GM21619 (cell line): Measurements from ENCODE around the gene DNPEP.

Experiments used
- ATAC-seq: cut with Tn5 transposase; IDR thresholded peaks from one replicate; pipeline ENCODE4 v1.9.1; 2021; ENCODE audit not compliant: unreplicated experiment

Gene DNPEP

DNA sequence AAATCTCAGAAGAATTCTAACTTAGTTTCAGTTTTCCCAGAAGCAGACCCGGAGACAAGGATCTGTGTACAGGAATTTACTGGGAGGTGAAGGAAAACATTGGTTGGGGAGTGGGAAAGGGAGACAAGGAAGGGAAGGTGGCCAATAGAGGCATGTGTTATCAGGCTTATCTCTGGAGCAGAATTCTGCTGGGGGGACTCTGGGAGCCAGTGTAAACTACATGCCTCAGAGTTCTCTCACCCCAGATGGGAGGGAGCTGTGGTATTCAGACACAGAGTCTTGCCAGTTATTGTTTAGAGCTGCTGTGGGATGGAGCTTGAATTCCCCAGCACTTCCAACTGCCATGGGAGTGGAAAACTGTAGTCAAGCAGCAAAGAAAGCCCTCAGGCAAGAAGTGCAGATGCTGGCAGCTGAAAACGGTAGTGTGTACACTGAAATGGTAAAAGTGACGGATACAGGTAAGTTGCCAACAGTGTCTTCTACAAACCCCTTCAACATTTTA lies 19.0 kb downstream of the DNPEP start:
- no peak for ATAC-seq

DNA sequence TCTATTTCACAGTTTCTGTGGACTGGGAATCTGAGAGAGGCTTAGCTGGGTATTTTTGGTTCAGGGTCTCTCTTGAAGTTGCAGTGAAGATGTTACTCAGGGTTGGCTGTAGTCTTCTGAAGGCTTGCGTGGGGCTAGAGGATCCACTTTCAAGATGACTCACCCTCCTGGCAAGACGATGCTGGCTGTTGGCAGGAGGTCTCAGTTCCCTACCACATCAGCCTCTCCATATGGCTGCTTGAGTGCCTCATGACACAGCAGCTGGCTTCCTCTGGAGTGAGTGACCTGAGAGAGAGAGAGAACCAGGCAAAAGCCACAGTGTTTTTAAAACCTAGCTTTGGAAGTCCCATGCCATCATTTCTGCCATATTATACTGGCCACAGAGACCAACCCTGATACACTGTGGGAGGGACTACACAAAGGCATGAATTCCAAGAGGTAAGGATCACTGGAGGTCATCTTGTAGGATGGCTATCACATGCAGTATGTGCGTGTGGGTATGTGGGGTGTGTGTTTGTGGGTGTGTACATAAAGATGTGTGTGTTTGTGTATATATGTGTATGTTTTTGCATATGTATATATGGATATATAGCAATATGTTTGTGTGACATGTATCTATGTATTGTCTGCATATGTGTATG lies 25.1 kb downstream of the DNPEP start:
- peak; percentile 86 for ATAC-seq

DNA sequence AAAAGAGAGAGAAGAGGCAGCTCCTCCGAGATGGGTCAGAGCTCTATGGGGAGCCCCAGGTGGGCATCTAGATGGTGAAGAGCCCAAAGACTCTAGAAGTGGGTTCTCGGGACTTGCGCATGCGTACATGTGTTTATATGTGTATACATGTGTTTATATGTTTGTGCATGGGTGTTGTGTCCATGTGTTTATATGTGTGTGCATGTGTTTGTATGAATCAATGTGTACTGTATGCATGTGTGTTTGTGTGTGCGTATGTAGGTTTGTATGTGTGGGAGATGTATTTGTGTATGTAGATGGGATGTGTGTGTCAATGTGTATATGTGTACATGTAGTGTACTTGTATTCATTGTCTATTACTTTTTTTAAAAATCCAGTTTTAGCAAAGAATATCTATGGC lies 25.6 kb downstream of the DNPEP start:
- ATAC-seq: no peak

DNA sequence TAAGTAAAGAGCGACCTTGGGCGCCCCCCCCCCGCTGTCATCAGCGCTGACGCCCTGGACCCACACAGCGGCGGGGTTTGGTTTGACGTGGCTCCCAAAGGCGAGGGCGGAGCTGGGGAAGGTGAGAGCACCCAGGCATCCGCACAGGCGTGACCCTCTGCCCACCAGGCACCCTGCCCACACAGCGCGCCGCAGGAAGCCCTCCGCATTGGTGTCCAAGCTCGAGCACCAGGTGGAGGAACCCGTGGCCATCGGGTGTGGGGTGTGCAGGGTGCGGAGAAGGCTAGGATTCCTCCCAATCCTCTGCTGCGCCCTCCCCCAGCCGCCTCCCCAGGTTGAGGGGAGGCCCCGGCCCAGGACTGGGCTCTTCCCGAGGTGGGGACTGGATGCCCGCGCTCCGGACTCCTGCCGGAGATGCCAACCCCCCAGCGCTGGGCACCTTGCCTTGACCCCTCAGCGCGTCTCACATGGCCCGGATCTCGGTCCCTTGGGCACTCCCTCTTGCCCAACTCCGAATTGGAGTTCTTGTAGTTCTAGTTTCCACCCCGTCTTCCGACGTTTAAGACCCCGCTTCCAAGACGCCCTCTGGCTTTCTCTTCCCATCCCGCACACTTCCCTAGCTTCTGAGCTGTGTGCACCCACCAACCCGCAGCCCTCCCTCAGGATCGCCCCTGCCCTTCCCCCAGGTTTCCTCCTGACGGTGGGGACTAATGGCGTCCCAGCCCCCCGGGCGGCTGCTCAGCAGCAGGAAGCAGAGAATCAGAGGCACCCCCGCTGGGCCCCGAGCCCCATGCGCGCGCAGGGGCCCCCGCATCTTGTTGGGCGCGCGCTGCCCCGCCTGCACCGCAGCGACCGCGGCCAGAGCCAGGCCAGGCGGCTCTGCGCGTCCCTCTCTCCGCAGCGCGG lies 29.3 kb downstream of the DNPEP start:
- no peak for ATAC-seq

DNA sequence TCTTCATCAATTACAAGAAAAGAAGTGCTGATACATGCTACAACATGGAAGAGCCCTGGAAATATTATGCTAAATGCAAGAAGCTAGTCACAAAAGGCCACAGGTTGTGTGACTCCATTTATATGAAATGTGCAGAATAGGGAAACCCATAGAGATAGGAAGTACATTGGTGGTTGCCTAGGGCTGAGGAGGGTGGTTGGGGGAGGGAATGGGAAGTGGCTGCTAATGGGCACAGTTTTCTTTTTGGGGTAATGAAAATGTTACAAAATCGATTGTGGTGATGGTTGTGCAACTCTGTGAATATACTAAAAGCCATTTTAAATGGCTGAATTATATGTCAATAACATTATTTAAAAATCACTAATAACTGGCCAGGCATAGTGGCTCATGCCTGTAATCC lies 30.9 kb downstream of the DNPEP start:
- no peak for ATAC-seq

DNA sequence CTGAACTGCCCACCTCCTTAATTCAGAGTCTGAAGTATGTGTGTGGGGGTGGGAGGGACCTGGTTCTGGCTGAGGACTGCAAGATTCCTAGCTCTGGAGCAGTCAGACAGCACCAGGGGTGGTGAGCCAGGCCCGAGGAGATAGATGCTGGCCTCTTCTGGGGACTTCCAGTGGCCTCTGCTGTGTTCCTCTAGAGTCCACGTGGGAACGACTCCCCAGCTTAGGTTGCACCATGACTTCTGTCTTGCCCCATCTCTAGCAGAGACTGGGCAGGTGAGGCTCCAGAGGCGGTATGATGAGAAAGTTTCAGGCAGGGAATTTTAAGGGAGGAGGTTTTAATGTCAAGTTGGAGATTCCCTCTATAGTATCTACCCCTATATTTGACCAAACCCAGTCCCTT lies 33.1 kb downstream of the DNPEP start:
- ATAC-seq: no peak

DNA sequence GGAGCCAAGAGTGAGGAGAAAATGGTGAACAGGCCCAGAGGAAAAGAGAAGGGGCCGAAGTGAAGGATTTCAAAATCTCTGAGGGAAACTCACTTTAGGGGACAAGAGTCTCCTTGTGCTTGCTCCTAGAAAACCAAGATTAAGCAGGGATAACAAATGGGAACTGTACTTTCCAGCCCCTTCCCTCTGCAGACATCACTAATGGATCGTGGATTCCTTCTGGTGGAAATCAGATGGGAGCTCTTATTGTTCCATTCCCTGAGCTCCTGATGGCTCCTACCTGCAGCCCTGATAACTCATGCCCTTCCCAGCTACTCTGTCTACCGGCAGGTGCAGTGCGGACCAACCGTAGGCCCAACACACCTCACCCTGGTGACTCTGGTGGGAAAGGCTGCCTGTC lies 34.6 kb downstream of the DNPEP start:
- ATAC-seq: no peak

DNA sequence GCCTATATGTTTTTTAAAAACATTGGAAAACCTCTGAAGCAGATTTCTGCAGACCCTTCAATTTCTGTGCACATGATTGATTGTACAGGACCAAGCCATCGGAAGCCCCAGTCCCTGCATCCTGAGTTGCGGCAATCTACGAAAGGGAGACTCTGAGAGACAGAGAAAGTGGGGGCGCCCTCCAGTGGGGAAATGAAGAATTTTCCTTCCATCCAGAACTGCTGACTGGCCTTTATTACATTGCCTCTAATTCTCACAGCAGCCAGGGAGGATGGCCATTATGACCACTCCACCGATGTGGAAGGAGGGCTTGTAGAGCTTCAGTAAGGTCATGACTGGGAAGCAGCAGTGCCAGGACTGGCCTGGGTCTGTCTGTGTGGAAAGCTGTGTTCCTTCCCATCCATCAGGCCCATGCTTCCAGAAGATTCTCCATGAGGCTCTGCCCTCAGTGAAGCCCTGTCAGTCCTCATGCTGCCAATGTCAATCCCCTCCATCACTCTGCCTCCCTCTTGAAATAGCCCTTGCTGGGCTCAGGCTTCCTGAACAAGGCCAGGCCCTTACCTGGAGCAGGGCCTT lies 35.2 kb downstream of the DNPEP start:
- no peak for ATAC-seq

DNA sequence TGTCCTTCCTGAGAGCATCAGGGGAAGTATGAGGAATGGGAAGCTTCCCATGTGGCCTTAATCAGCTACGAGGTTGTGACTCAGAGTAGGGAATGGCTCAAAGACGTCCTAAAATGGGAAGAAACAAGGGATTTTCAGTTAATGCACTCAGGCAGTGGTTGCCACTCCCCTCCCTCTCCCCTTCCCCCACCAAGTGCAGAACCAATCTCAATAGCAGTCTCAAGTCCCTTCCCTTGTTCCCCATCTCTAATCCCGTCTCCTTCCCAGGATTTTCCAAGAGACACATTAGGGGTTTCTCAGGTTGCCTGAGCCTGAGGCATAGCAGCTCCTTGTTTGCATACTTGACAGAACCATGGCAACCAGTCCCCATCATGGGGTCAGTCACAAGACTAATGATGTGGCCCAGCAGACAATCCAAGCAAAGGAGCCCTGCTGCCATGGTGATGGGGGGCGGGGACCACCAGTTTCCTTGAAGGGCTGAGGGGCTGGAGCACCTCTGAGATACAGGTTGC lies 36.9 kb downstream of the DNPEP start:
- ATAC-seq: no peak

DNA sequence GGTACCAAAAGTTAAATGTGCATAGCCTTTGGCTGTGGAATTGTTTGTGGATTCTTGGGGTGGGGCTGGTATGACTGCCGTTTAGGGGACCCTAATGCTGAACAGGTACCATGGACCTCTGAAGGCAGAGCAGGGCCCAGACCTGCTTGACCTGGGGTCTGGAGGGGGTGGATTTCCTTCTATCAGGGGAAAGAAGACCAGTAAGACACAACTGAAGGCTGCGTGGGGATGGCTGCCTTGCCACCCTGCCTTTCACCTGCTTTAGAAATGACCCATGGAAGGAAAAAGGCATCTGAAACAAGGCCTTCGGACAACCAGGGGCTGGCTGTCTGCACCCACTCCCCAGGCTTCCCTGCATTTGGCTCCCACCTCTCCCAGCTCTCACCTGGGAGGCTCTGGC lies 37.5 kb downstream of the DNPEP start:
- no peak for ATAC-seq

DNA sequence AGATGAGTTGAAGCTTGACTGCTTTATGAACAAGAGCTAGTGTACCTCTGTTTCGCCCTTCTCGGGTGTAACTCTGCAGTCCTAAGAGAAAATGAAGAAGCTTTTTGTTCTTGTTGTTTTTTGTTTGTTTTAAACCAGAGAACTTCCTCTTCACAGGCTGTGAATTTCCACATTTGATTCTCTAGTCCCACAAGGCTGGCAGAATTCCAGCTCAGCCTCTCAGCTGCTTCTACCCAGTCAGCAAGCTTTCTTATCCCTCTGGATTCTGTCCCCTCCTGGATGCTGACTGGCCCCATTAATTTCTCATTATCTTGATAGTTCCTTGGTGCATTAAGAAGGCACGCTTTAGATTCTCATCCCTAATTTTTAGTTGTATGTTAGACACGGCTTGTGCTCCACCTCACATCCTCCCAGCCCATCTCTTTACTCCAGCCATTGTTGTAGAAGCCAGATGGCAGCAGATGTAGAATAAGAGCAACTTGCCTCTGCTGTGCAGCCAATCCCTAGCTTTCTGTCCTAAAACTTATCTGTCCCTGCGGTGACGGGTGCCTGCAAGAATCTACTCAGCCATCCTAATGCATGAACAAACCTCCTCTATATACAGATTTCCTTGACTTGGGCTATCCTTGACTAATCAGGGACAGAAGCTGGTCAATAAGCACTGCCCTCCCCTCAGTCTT lies 42.8 kb downstream of the DNPEP start:
- no peak for ATAC-seq

DNA sequence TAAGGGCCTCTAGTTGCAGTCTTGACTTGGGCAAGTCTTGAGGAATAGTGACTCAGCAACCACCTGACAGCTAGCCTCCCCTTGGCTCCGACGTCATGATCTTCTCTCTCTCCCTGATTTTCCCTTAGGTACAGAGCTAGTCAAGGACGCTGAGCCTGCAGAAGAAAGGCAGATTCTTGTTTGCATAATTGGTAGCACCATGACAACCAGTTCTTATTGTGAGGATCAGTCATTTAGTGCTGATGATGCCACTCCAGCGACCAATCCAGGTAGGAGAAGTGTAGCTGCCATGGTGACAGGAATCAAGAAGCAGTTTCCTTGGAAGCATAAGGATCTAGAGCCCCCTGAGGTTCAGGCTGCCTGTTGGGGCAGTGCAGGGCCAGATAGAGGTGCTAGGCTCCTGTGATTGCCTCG lies 52.3 kb downstream of the DNPEP start:
- ATAC-seq: no peak

DNA sequence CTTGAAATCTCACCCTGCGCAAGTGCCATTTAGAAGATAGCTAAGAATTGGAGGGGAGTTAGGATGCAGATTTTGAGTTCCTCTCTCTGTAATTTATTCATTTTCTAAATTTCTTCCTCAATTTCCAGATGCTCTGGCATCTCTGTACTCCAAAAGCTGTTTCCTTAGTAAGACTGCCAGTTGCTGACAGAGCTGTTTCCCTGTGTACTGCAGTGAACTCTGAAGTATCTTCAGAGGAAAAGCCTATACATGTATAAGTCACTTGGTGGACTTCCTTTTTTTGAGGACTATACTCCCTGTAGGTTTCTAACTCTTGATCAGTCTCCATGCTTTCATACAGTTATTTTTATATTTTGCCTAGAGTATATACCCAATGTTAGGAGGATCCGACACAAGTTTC lies 53.6 kb downstream of the DNPEP start:
- no peak for ATAC-seq

DNA sequence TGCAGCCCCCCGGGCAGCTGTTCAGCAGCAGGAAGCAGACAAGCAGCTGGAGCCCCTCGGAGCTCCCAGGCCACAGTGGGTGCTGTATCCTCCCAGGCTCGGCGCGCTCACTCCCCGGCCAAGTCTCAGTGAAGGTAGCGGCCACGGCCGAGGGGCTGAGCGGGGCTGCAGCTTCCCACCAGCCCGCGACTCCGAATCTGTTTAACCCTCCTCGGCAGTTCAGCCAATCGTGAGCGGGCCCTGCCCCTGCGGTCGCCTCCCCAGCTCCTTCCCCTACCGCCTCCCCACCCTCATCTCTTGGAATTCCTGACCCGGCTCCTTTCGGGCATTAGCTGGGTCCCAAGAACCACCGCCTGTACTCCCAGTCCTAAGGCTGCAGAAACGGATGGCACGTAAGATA lies 55.2 kb downstream of the DNPEP start, which contains the start of gene RESP18:
Gene RESP18 (minus strand): TSS at position 203 of the 400 bp plus-strand sequence.
- no peak for ATAC-seq

DNA sequence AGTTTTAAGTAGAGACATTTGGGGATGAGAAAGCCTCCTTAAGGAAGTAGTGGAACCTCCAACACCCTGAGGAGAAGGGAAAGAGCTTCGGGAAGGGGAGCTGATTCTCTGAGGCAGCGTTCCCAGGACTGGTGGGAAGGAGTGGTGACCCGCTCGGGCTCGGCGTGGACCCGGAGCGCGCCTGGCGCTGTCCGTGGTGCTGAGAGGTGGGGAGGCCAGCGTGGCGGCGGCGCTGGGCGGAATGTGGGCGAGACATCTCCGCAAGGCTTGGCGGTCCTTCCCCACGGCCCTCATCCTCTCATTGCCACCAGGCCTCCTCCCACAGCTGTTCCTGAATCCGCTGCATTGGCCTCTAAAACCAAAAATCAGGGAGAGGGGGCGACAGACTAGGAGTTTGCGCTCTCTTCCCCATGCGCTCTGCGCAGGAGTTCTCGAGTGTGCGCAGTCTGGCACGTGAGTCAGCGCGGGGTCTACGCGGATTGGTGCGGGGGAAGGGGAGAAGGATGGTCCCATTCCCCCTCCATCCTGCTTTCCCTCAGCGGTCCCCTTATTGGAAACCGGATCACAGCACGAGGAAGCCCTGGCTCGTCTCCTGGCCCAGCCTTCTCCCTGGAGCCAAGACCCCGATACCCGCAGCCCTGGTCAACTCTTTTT lies 56.0 kb downstream of the DNPEP start:
- no peak for ATAC-seq

DNA sequence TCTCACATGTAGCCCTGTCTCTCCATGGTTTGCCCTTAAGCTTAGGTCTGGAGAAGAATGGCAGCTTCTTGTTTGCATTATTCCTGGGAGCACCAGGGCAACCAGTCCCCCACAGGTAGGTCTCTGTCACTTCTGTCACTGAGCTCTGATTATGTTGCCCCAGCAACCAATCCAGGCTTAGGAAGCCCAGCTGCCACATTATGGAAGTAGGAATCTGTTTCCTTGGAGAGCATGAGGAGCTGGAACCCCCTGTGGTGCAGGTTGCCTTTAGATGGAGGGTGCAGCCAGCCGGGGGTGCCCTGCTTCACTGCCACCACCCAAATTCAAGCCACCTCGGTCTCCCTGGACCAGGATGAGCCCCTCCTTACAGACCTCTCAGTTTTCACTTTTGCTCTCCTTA lies 60.0 kb downstream of the DNPEP start:
- ATAC-seq: no peak

DNA sequence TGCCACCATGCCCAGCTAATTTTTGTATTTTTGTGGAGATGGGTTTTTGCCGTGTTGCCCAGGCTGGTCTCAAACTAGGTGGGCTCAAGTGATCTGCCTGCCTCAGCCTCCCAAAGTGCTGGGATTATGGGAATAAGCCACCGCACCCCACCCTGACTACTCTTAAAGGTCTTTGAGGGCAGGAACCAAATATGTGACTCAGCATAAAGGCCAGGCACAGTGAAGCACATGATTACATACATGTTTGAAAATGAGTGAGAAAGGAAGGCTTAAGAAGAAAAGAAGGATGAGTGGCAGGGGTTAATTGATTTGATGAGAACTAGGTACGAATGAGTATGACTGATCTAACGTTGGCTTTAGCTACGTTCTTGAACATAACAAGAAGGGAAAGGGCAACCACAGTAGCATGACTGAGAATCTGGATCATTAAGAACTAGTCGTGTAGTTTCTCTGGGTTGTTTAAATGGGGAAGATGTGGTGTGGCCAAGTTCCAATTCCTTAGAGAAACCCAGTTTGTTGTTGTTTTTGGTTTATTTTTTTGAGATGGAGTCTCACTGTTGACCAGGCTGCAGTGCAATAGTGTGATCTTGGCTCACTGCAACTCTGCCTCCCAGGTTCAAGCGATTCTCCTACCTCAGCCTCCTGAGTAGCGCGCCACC lies 61.9 kb downstream of the DNPEP start:
- no peak for ATAC-seq

DNA sequence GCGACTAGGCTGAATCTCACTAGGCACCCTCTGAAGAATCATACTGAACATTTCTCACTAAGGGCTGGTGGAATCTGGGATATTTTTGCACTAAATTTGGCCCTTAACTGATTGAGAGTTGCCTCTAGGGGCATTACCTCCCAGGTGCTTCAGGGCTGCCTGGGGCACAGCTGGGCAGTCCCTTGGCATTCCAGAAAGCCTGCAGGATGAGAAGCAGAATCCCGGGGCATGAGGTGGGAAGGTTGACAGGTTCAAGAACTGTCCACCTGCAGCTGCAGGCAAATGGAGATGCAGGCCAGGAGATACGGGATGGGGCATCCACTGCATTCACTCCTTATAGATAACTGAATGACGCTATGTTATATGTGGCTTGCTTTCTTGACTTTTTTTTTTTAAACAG lies 62.6 kb downstream of the DNPEP start:
- ATAC-seq: no peak

DNA sequence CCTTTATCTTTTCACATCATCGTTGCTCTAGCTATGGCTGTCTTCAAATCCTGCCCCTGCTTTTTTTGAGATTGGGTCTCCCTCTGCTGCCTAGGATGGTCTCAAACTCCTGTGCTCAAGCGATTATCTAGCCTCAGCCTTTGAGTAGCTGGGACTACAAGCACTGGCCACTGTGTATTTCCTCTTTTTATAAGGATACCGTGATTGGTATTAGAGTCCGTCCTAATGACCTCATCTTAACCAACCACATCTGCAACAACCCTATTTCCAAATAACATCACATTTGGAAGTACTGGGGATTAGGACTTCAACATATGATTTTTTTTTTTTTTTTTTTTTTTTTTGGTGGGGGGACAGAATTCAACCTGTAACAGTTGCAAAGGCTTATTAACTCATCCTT lies 64.3 kb downstream of the DNPEP start:
- ATAC-seq: no peak
